ENCODE measurements around the gene CTSW. TPM values are rescaled to one million over a fixed set of nuclear protein-coding genes. Genes with fewer than 3 reads are reported as not detected.

CTSW gene
- polyA plus RNA-seq, 2 of the 4 experiments (the other 2 are of a cell fraction), result not detected

- 80% methylated on average over 3 of the region's 3 CpGs for WGBS (ENCODE audit: missing lambda C conversion rate)
- no peak for TF ChIP-seq HOXA7 (CRISPR knock-in tag; IDR thresholded peaks at IDR 0.05)
- TF ChIP-seq JUNB (IDR thresholded peaks at IDR 0.05), result no peak
- FAIRE-seq (no peak), DNase-seq (ENCODE audit: low read depth in 1 of 2, low spot score in 1 of 2) (no peak), ATAC-seq (no peak)
- ChIA-PET CTCF (interaction anchor here (0.8 to 1.9 kb wide), 9 partner anchors 8 to 206 kb away, joined by 3 to 8 read pairs (median 3); partner anchors contain the start of genes MUS81 and SIPA1), POLR2A (interaction anchor here (0.8 kb wide), 1 partner anchor 11 kb away, joined by 4 read pairs; no protein-coding TSS in a partner anchor)
- Histone ChIP-seq H3K9me3 (no peaks in the 10 kb centered on the region), H3K4me3 (no peak overlapping the region), H3K27ac (no peak overlapping the region), H3K4me2 (no peak overlapping the region), H3K4me1 (no peaks in the 10 kb centered on the region)
Observed at GRCh38 chr11:65843811-65844210, 35.8 kb upstream of the CTSW start.

DNA sequence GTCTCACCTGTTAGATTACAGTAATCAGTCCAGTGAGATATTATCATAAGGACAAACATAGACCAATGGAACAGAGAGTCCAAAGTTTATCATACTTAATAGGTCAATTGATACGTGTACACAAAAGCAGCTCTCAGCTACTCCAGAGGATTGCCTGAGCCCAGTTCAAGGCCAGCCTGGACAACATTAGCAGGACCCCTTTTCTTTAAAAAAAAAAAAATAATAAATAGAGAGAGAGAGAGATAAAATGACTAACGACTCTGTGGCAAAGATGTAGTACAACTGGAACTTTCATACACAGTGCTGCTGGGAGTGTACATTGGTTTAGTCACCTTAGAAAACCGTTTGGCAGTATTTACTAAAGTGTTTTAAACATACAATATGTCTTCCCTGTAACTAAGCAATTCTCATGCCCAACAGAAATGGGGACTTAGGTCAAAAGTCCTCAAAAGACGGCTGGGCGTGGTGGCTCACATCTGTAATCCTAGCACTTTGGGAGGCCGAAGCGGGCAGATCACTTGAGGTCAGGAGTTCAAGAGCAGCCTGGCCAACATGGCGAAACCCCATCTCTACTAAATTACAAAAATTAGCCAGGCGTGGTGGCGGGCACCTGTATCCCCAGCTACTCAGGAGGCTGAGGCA, 35.3 kb upstream of the CTSW start:
- Histone ChIP-seq H3K4me3 (no peak overlapping the region), H3K9me3 (no peaks in the 10 kb centered on the region), H3K27ac (no peak overlapping the region), H3K4me1 (no peaks in the 10 kb centered on the region), H3K4me2 (no peak overlapping the region)
- WGBS (ENCODE audit: missing lambda C conversion rate), result 73% methylated on average over 10 of the region's 10 CpGs
- TF ChIP-seq PHF8 (IDR thresholded peaks at IDR 0.05; ENCODE audit: borderline replicate concordance, low read depth) (no peak), CBX2 (IDR thresholded peaks at IDR 0.05; ENCODE audit: borderline replicate concordance, low read depth) (no peak), ZNF302 (CRISPR knock-in tag; IDR thresholded peaks at IDR 0.05) (no peak), RAD21 (conservative IDR thresholded peaks at IDR 0.05 in 1 of 2, IDR thresholded peaks at IDR 0.05 in 1 of 2) (no peak), MYC (IDR thresholded peaks at IDR 0.05; ENCODE audit: borderline replicate concordance, low read length) (no peak), HEYL (CRISPR knock-in tag; IDR thresholded peaks at IDR 0.05) (no peak), ESRRA (IDR thresholded peaks at IDR 0.05; ENCODE audit: borderline replicate concordance, low read length) (no peak), POLR2AphosphoS2 (conservative IDR thresholded peaks at IDR 0.05; ENCODE audit: low read length) (no peak), ZFP36 (IDR thresholded peaks at IDR 0.05; ENCODE audit: borderline replicate concordance, partially characterized antibody) (no peak), E2F6 (IDR thresholded peaks at IDR 0.05; ENCODE audit: borderline replicate concordance, low read depth) (no peak), KDM5A (IDR thresholded peaks at IDR 0.05) (no peak), RFX5 (IDR thresholded peaks at IDR 0.05) (no peak), SMC3 (IDR thresholded peaks at IDR 0.05) (no peak), NPAS2 (CRISPR knock-in tag; IDR thresholded peaks at IDR 0.05; ENCODE audit: borderline replicate concordance) (no peak), HOXB5 (CRISPR knock-in tag; IDR thresholded peaks at IDR 0.05) (no peak), HOXA7 (CRISPR knock-in tag; IDR thresholded peaks at IDR 0.05) (no peak), TP53 (CRISPR knock-in tag; IDR thresholded peaks at IDR 0.05) (no peak), HDAC2 (IDR thresholded peaks at IDR 0.05) (no peak), NR3C1 (IDR thresholded peaks at IDR 0.05) (no peak)
- TF ChIP-seq, protein P1, sequence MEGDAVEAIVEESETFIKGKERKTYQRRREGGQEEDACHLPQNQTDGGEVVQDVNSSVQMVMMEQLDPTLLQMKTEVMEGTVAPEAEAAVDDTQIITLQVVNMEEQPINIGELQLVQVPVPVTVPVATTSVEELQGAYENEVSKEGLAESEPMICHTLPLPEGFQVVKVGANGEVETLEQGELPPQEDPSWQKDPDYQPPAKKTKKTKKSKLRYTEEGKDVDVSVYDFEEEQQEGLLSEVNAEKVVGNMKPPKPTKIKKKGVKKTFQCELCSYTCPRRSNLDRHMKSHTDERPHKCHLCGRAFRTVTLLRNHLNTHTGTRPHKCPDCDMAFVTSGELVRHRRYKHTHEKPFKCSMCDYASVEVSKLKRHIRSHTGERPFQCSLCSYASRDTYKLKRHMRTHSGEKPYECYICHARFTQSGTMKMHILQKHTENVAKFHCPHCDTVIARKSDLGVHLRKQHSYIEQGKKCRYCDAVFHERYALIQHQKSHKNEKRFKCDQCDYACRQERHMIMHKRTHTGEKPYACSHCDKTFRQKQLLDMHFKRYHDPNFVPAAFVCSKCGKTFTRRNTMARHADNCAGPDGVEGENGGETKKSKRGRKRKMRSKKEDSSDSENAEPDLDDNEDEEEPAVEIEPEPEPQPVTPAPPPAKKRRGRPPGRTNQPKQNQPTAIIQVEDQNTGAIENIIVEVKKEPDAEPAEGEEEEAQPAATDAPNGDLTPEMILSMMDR (IDR thresholded peaks at IDR 0.05), result no peak
- ChIA-PET POLR2A (interaction anchor here (0.6 kb wide), 1 partner anchor 207 kb away, joined by 5 read pairs; the partner anchor contains the start of gene SIPA1), CTCF (interaction anchor here (0.6 to 1.9 kb wide), 8 partner anchors 8 to 206 kb away, joined by 3 to 8 read pairs (median 4); partner anchors contain the start of genes MUS81 and SIPA1)
- FAIRE-seq, result no peak
- no peak for DNase-seq (ENCODE audit: low read depth in 1 of 2, low spot score in 1 of 2)
- no peak for ATAC-seq

GRCh38 chr11:65847746-65848145, 31.9 kb upstream of the CTSW start:
- H3K4me3 ChIP-seq, result no peak overlapping the region
- CTCF ChIA-PET, result interaction anchor here (0.6 to 7.5 kb wide), 9 partner anchors 9 to 136 kb away, joined by 3 to 45 read pairs (median 4); partner anchors contain the start of genes FIBP, KAT5 and MUS81
- POLR2A ChIA-PET, result interaction anchor here (0.7 to 5.6 kb wide), 3 partner anchors 11 to 401 kb away, joined by 3 to 36 read pairs (median 4); partner anchors contain the start of genes CFL1, KAT5 and MUS81
- DNase-seq (ENCODE audit: low read depth in 1 of 2, low spot score in 1 of 2) (no peak), ATAC-seq (no peak), FAIRE-seq (no peak)
- 82% methylated on average over 3 of the region's 3 CpGs for WGBS (ENCODE audit: missing lambda C conversion rate)
- TF ChIP-seq NR3C1 (IDR thresholded peaks at IDR 0.05) (no peak), JUNB (IDR thresholded peaks at IDR 0.05) (no peak), KDM5A (IDR thresholded peaks at IDR 0.05) (no peak), RFX5 (IDR thresholded peaks at IDR 0.05) (no peak), BHLHE40 (IDR thresholded peaks at IDR 0.05; ENCODE audit: low read depth, low read length) (no peak), HEYL (CRISPR knock-in tag; IDR thresholded peaks at IDR 0.05) (no peak), RNF2 (IDR thresholded peaks at IDR 0.05; ENCODE audit: borderline replicate concordance, low read depth) (no peak), EP300 (IDR thresholded peaks at IDR 0.05) (no peak), SMC3 (IDR thresholded peaks at IDR 0.05) (no peak), KDM1A (IDR thresholded peaks at IDR 0.05; ENCODE audit: low read depth) (no peak)
- TF ChIP-seq, protein P2, sequence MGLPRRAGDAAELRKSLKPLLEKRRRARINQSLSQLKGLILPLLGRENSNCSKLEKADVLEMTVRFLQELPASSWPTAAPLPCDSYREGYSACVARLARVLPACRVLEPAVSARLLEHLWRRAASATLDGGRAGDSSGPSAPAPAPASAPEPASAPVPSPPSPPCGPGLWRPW (IDR thresholded peaks at IDR 0.05), result no peak
- TF ChIP-seq, protein P1 (IDR thresholded peaks at IDR 0.05), result no peak
- no peak overlapping the region for H3K4me2 ChIP-seq
- H3K27ac ChIP-seq, result no peak overlapping the region
- H3K4me1 ChIP-seq, result no peaks in the 10 kb centered on the region
- no peaks in the 10 kb centered on the region for H3K9me3 ChIP-seq
